IMR-90 (cell line): Measurements from ENCODE around the gene FBN1. TPM values are rescaled to one million over a fixed set of nuclear protein-coding genes. Genes with fewer than 3 reads are reported as not detected.

Experiments
- ATAC-seq: fragments of 200-7000 bp; cut with Tn5 transposase; 2 replicates; pipeline ENCODE4 v1.9.1; 2020; ENCODE audit warnings: low read depth, mild to moderate bottlenecking, moderate library complexity
- BruUV-seq: library from RNA; stranded (reverse); fragments of 400-500 nt; replicated peaks from 2 replicates; lab custom pipeline; 2021; lab: Mats Ljungman, UMichigan
- CTCF ChIA-PET: fragments of 300-600 bp; formaldehyde crosslinking; extraction: SDS; loops from one replicate; lab custom pipeline; 2021; ENCODE audit warnings: antibody characterized with exemption; lab: Yijun Ruan, JAX
- POLR2A ChIA-PET: fragments of 300-600 bp; sonication (Branson Sonifier 250); formaldehyde crosslinking; loops from one replicate; lab custom pipeline; 2022; ENCODE audit warnings: antibody characterized with exemption; ENCODE audit not compliant: unreplicated experiment; lab: Charles Lee
- DNase-seq: peaks from one replicate; pipeline ENCODE4 v3.0.0; 2013
- H2AFZ ChIP-seq: replicated peaks from 2 replicates; pipeline ENCODE3; 2013; ENCODE audit warnings: low read length, mild to moderate bottlenecking; ENCODE audit not compliant: poor library complexity
- H2AK5ac ChIP-seq: 2 replicates; pipeline ENCODE4 v1.6.1; 2013; ENCODE audit warnings: low read depth, low read length, inconsistent platforms
- H2AK9ac ChIP-seq: replicated peaks from 2 replicates; pipeline ENCODE3; 2013; ENCODE audit warnings: mild to moderate bottlenecking, low read depth, low read length, moderate library complexity; ENCODE audit not compliant: poor library complexity
- H2BK120ac ChIP-seq: 2 replicates; pipeline ENCODE4 v1.6.1; 2013; ENCODE audit warnings: low read depth, low read length, inconsistent platforms
- H2BK15ac ChIP-seq: 3 replicates; pipeline ENCODE4 v1.6.1; 2013; ENCODE audit warnings: low read depth, low read length, inconsistent platforms
- H2BK20ac ChIP-seq: 2 replicates; pipeline ENCODE4 v1.6.1; 2013; ENCODE audit warnings: low read depth, mild to moderate bottlenecking, inconsistent platforms, low read length, moderate library complexity
- H2BK5ac ChIP-seq: 2 replicates; pipeline ENCODE4 v1.6.1; 2013; ENCODE audit warnings: mild to moderate bottlenecking, low read depth, low read length, inconsistent platforms; ENCODE audit not compliant: poor library complexity, severe bottlenecking
- H3K14ac ChIP-seq: replicated peaks from 2 replicates; pipeline ENCODE4 v1.6.1; 2013; ENCODE audit warnings: low read depth, low read length, inconsistent platforms
- H3K18ac ChIP-seq: 2 replicates; pipeline ENCODE4 v1.6.1; 2013; ENCODE audit warnings: low read depth, low read length, control low read depth
- H3K23ac ChIP-seq: 2 replicates; pipeline ENCODE4 v1.6.1; 2013; ENCODE audit warnings: low read depth, low read length, inconsistent platforms
- H3K27ac ChIP-seq: 2 replicates; pipeline ENCODE4 v1.5.1; 2013; ENCODE audit warnings: mild to moderate bottlenecking, control low read depth, low read length; ENCODE audit not compliant: insufficient read depth
- H3K27me3 ChIP-seq: 2 replicates; pipeline ENCODE4 v1.6.1; 2013; ENCODE audit warnings: low read length; ENCODE audit not compliant: control insufficient read depth, insufficient read depth
- H3K36me3 ChIP-seq: 2 replicates; pipeline ENCODE4 v1.6.1; 2013; ENCODE audit warnings: low read length, mixed read lengths; ENCODE audit not compliant: control insufficient read depth, insufficient read depth
- H3K4ac ChIP-seq: 2 replicates; pipeline ENCODE4 v1.6.1; 2013; ENCODE audit warnings: low read depth, low read length, inconsistent platforms
- H3K4me1 ChIP-seq: 2 replicates; pipeline ENCODE4 v1.6.1; 2013; ENCODE audit warnings: low read length, mixed read lengths; ENCODE audit not compliant: control insufficient read depth, insufficient read depth
- H3K4me2 ChIP-seq: 2 replicates; pipeline ENCODE4 v1.6.1; 2013; ENCODE audit warnings: low read depth, mild to moderate bottlenecking, control low read depth, low read length, moderate library complexity
- H3K4me3 ChIP-seq: 2 replicates; pipeline ENCODE4 v1.5.1; 2013; ENCODE audit warnings: low read depth, mild to moderate bottlenecking, control low read depth, low read length, moderate library complexity; ENCODE audit not compliant: insufficient read depth
- H3K56ac ChIP-seq: 2 replicates; pipeline ENCODE4 v1.6.1; 2013; ENCODE audit warnings: low read length, inconsistent platforms; ENCODE audit not compliant: insufficient read depth; ENCODE audit errors: extremely low read depth
- H3K79me1 ChIP-seq, 2 experiments: 2 replicates each; pipeline ENCODE4 v1.6.1; 2013; ENCODE audit warnings: low read length in 2 of 2, inconsistent platforms in 1 of 2, low read depth in 1 of 2
- H3K9ac ChIP-seq: 2 replicates; pipeline ENCODE4 v1.6.1; 2013; ENCODE audit warnings: low read depth, low read length, control low read depth
- H3K9me1 ChIP-seq: 2 replicates; pipeline ENCODE4 v1.6.1; 2013; ENCODE audit warnings: low read length, inconsistent platforms; ENCODE audit not compliant: insufficient read depth
- H3K9me3 ChIP-seq: 2 replicates; pipeline ENCODE4 v1.6.1; 2013; ENCODE audit warnings: low read length; ENCODE audit not compliant: control insufficient read depth, insufficient read depth
- H4K20me1 ChIP-seq: 2 replicates; pipeline ENCODE4 v1.6.1; 2013; ENCODE audit warnings: low read length, inconsistent platforms; ENCODE audit not compliant: insufficient read depth
- H4K5ac ChIP-seq: 2 replicates; pipeline ENCODE4 v1.6.1; 2013; ENCODE audit warnings: mild to moderate bottlenecking, low read depth, low read length, control low read depth
- H4K8ac ChIP-seq, 2 experiments: 2 replicates each; pipeline ENCODE4 v1.6.1; 2013; ENCODE audit warnings: low read depth in 2 of 2, low read length in 2 of 2, control low read depth in 1 of 2, inconsistent platforms in 1 of 2
- H4K91ac ChIP-seq: 2 replicates; pipeline ENCODE4 v1.6.1; 2013; ENCODE audit warnings: low read depth, low read length, inconsistent platforms; ENCODE audit not compliant: insufficient read depth
- MAFK ChIP-seq: IDR thresholded peaks from 2 replicates; pipeline ENCODE4 v1.6.1; 2012; ENCODE audit warnings: low read depth, low read length, improper control_type of control experiment
- RAD21 ChIP-seq: IDR thresholded peaks from 2 replicates; pipeline ENCODE4 v1.6.1; 2012; ENCODE audit warnings: low read length, improper control_type of control experiment
- dilution Hi-C: fragments of 300-500 bp; cut with HindIII; formaldehyde crosslinking; loops from one replicate; pipeline ENCODE4 v1.14.3; 2018; ENCODE audit warnings: low sequenced_read_pairs; ENCODE audit not compliant: unreplicated experiment
- in situ Hi-C: fragments of 300-500 bp; cut with MboI; formaldehyde crosslinking; loops from 3 replicates; pipeline ENCODE4 v1.14.3; 2019; ENCODE audit warnings: low sequenced_read_pairs, inconsistent platforms, mixed read lengths
- intact Hi-C: fragments of 100-400 bp; cut with micrococcal nuclease; formaldehyde crosslinking; loops from 2 replicates; pipeline ENCODE4 v1.10.0; 2022
- polyA plus RNA-seq, 3 experiments: library from polyadenylated mRNA; depleted of rRNA; stranded (reverse); fragments of >200 nt; gene quantifications; 2 replicates each; pipeline ENCODE4 v1.2.3, GENCODE V29; 2012; ENCODE audit warnings: low replicate concordance in 1 of 3
- total RNA-seq: library from RNA; depleted of rRNA; stranded (reverse); fragments of >200 nt; gene quantifications from 2 replicates; pipeline ENCODE4 v1.2.3, GENCODE V29; 2012

The FBN1 gene
- total and polyA plus RNA-seq, 2 of the 4 experiments (the other 2 are of a cell fraction) = 134 to 283 TPM

DNA sequence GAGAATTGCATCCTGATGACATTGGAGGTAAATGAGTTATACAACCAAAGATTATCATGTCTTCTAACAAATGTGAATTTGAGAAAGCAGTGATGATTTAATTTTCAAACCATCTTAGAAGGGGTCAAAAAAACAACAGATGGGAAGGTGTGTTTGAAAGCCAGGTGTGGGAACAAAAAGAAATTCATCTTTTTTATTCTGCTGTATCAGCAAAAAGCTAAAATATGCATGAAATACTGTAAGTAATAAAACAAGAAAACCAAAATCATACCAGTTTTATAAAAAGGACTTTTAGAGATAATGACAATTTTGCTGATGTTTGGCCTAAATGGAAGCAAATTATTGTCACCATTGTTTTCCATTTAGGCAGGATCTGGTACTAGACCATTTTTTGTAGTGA lies 145.5 kb downstream of the FBN1 start:
- Histone ChIP-seq H2BK5ac (no peak overlapping the region), H3K9me1 (peaks cover 14% of the 10 kb centered on the region), H3K36me3 (peaks cover 39% of the 10 kb centered on the region), H2AFZ (no peak overlapping the region), H2BK120ac (no peak overlapping the region), H3K4me3 (no peak overlapping the region), H3K23ac (0 out of 2 replicates have a peak overlapping the region, but pooled peaks have one; percentile 2), H4K5ac (0 out of 2 replicates have a peak overlapping the region, but pooled peaks have one; percentile 34), H3K79me1 (peaks cover 0 to 19% of the 10 kb centered on the region in 2 experiments; a peak in 3 of 4 replicates), H3K27ac (no peak overlapping the region), H4K8ac (no peak overlapping the region), H2BK20ac (no peak overlapping the region), H3K18ac (peak overlapping the region; percentile 51; the same call in 1 of the 2 replicates), H3K4me2 (no peak overlapping the region), H3K4ac (no peak overlapping the region), H2AK5ac (0 out of 2 replicates have a peak overlapping the region, but pooled peaks have one; percentile 1), H3K27me3 (no peaks in the 10 kb centered on the region), H3K56ac (no peak overlapping the region), H3K9ac (no peak overlapping the region), H2AK9ac (no peak overlapping the region), H4K91ac (no peak overlapping the region), H3K9me3 (no peaks in the 10 kb centered on the region), H3K4me1 (peaks cover under 1% of the 10 kb centered on the region; the same call in 1 of the 2 replicates), H4K20me1 (no peaks in the 10 kb centered on the region), H2BK15ac (no peak overlapping the region), H3K14ac (no peak overlapping the region)
- in situ Hi-C loops = no loop called here
- intact Hi-C loops = loop anchor here (10.0 kb wide), 1 partner anchor 145 kb away; no protein-coding TSS in a partner anchor
- ChIA-PET POLR2A (no interaction called here), CTCF (no interaction called here)
- peak; percentile 99 for TF ChIP-seq MAFK
- no peak for TF ChIP-seq RAD21
- no TSS peak for BruUV-seq
- dilution Hi-C loops = no loop called here
- DNase-seq = no peak
- ATAC-seq = no peak
